Epidermal melanocyte (primary cell): ENCODE results near the gene SYTL5.

Experiments
- DNase-seq: peaks from one replicate; pipeline ENCODE4 v3.0.0; 2011; ENCODE audit warnings: low spot score; ENCODE audit not compliant: insufficient read length

The SYTL5 gene

DNA sequence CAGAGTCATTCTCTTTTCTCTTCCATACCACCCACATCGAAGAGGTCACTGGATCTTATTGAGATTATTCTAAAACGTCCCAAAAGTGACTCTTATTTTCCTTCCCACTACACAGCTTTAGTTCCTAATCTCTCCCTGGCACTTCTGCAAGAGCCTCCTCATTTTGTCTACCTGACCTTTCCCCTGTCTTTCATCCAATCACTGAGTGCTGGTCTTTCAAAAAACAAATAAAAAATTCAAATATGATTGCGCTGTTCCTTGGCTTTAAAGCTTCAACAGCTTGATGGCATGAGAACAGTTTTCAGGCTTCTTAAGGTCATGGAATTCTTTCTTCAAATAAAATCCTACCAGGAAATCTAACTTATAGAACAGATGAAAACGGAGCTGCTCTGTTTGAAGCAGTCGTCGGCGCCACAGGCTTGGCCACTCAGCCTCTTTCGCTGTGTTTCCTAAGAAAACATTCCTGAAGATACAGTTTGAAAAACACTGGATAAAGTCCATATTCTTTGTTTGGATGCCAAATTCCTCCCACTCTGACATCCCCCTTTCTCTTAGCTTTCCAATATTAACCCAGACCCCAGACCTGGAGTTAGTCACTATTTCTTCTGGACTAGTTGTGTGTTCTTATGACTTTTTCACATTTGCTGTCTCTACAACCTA lies 12.5 kb downstream of the SYTL5 start:
- DNase-seq = no peak

- no peak for DNase-seq
Measured at GRCh38 chrX:38028300-38028699, 21.9 kb downstream of the SYTL5 start.

DNA sequence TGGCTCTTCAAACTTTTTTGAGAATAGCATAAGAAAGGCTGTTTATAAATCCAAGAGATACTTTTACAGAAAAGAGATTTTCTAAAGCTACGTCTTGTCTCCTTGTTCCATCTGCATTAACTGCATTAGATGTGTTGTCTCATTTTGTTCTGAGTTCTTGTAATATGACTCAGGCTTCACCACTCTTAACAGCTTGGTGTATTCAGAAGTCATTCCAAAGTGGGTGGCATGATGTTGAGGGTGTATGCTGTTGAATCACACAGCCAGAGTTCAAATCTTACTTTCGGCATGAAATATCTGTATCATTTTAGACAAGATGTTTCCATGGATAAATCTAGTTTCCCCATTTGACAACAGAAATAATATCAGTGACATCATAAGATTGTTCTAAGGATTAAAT lies 30.1 kb downstream of the SYTL5 start:
- DNase-seq = no peak

GRCh38 chrX:38038501-38038900 lies 32.1 kb downstream of the SYTL5 start:
- DNase-seq = no peak

DNA sequence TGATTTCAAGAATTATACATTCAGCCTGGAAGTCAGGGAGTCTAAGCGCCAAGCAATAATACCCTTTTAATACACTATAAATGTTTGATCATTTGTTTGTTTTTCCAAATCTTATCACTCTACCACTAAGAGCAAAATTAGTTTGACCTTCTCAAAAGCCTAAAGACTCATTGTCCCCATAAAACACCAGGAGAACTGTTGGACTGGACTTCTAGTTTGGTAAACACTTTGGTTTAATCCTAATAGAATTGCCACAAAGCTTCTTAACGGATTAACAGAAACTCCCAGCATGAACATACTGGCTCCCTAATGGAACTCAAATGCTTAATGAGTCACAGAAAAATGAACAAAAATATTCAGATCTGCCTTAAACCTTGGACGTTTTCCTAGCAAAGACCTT lies 34.9 kb downstream of the SYTL5 start:
- no peak for DNase-seq

GRCh38 chrX:38044701-38045100 lies 38.3 kb downstream of the SYTL5 start:
- no peak for DNase-seq

GRCh38 chrX:38045538-38046096 lies 39.3 kb downstream of the SYTL5 start:
- no peak for DNase-seq

DNA sequence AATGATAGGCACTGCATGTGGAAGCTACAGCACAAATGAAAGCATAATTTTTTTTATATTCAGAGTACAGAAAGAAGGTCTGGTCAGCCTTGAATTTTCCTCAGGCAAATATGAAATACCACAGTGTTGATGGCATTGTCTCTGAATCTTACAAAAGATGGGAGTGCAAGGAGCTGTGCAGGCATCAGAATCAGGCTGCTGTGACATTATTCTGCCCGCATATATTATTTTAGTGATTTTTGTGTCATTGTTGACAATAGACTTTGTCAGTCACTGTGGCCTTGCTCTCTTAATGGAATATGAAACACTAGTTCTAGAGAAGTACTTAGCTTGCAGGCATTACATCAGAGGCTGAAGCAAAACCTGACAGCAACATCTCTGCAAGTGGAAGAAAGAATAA lies 42.5 kb downstream of the SYTL5 start:
- no peak for DNase-seq

DNA sequence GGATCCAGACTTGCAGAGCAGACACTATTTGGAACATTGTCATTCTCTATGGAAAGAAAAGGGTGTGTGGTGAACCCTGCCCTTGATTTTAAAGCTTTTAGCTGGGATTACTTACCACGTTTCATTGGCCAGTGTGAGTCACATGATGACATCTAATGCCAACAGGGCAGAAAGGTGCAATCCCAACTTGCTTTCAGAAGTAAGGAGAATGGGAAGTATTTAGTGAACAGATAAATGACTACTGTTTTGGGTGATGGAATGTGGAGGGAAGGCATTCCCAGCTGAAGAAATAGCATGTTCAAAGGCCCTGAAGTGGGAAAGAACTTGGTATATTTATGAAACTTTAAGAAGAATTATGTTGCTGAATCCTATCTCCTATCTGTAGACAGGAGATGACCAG lies 44.5 kb downstream of the SYTL5 start:
- no peak for DNase-seq

GRCh38 chrX:38052096-38052495 lies 45.7 kb downstream of the SYTL5 start:
- DNase-seq = no peak

GRCh38 chrX:38055170-38055847 lies 49.0 kb downstream of the SYTL5 start:
- peak; percentile 17 for DNase-seq

DNA sequence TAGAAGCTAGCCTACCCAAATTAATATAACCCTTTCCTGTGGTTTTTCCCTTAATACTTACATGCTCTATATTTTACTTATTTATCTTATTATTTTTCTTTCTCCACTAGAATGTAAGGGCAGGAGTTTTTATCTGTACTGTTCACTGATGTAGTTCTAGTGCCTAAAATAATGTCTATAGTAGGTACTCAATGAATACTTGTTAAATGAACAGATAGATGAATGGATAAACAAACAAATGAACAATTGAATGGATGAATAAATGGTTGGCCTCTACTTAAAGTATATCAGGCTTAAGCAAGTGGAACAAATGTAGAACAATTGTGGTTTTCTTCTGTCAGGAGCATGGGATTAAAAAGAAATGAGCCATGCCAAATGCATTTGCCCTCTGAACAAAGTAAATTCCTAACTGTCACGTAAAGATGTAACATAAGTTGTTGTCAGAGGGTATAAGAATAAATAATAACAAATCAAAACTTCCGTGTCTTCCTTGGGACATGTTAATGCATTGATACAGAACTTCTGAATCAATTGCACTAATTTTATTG lies 54.1 kb downstream of the SYTL5 start:
- no peak for DNase-seq

DNA sequence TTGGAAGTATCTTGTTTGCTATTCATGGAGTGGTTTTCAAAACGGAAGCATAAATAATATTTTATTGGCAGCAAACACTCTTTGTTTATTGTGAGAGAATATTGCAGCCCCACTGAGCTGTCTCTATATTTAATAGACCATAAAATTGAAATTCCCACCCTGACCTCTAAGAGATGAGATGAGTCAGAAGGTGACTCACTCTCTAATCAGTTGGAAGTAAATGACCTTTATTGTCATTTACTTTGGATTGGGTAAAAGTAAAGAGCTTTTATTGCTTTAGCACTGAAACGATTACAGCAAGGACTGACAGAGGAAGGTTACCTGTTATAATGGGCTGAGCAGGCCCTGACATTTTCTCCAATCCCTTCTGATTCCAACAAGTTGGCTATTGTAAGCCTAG lies 55.0 kb downstream of the SYTL5 start:
- DNase-seq = no peak

DNA sequence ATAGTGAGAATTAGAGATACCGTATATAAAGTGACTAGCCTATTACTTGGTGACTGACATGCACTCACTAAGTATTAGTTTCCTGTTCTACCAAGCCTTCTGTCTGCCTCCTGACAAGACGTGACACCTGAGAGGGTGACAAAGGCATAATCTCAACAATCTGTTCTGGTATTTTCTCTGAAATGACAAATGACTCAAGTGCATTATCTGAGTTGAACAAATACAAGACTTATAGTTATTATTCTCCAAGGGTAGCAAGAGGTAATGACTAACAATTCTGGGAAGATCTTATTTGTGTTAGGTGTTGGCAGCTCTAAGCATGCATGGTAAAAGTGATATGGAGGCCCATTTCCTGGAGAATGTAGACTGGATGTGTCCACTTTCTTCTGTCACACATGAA lies 60.6 kb downstream of the SYTL5 start:
- no peak for DNase-seq

- DNase-seq = no peak
Measured at GRCh38 chrX:38069273-38069672, 62.9 kb downstream of the SYTL5 start.

GRCh38 chrX:38069991-38070390 lies 63.6 kb downstream of the SYTL5 start:
- DNase-seq = no peak

GRCh38 chrX:38079463-38079862 lies 73.1 kb downstream of the SYTL5 start:
- no peak for DNase-seq

DNA sequence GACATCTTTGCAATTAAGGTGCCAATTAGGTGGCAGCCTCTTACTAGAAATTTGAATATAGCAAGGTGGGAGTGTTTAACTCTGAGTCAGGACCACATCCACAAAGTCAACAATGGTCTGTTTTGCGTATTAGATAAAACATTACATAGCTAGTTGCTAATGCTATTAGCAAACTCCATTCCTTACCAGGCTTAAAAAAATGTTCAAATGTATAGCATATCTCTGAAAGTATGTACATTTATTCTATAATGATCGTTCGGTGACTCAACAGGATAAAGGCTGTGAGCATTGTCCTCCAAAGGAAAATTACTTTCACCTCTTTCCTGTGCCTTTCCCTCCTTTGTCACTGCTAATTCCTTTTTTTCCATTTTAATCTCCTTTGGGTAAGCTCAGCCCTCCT lies 74.5 kb downstream of the SYTL5 start:
- no peak for DNase-seq

- DNase-seq = no peak
Measured at GRCh38 chrX:38081909-38082308, 75.6 kb downstream of the SYTL5 start.

DNA sequence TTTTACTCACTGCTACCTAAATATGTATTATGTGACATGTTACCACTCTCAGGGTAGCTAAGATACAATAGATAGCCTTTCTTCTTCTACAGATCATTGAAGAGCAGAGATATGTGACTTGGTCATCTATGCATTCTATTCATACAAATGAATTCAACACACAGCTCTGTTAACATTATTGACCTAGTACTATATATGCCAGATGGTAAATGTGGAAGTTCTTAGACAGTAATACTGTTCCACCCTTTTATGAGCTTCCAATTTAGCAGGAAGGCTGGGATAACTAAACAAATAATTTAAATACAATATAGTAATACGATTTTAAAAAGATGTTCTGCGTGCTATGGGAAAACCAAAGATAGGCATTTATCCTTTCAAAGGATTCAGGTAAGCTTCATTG lies 76.0 kb downstream of the SYTL5 start:
- no peak for DNase-seq

DNA sequence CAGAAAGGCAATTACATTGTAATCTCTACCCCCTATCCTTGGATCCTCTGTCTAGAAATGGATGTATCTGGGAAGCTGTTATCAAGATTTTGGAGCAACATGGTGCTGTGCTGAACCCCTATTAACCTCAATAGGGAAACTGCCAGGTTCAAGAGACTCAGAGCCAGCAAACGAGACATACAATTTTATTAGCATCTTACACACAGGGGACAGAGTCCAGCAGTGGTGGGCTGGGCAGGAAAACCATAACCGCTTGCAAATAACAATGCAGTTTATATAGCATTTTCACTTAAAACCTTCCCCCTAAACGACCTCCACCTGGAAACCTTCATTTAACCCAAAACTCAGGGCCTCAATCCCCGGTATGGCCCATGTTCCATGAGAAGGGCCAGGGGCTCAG lies 79.5 kb downstream of the SYTL5 start:
- DNase-seq = no peak

GRCh38 chrX:38086451-38087215 lies 80.3 kb downstream of the SYTL5 start:
- no peak for DNase-seq
